Measurements from ENCODE around the gene EPN2.
A peak's percentile ranks its signal among the peaks of the same experiment; 100 is the strongest.

The EPN2 gene

GRCh38 chr17:19336938-19337711 is 100.0 kb downstream of the EPN2 start:
- no peak for DNase-seq (ENCODE audit: low read depth)
- Histone ChIP-seq H3K27me3 (replicated peaks; ENCODE audit: control insufficient read depth, insufficient read depth, low read length) (no peaks in the 10 kb centered on the region), H3K9ac (ENCODE audit: low read length) (peak overlapping the region; percentile 38), H3K4me3 (ENCODE audit: low read length) (no peak overlapping the region), H3K9me3 (ENCODE audit: control insufficient read depth, low read length) (no peaks in the 10 kb centered on the region), H3K36me3 (ENCODE audit: control insufficient read depth, insufficient read depth, low read length, severe bottlenecking) (peaks cover 19% of the 10 kb centered on the region), H3K4me1 (ENCODE audit: control insufficient read depth, insufficient read depth, low read length) (peaks cover 43% of the 10 kb centered on the region)

- Histone ChIP-seq H3K36me3 (ENCODE audit: control insufficient read depth, insufficient read depth, low read length, severe bottlenecking) (peaks cover 19% of the 10 kb centered on the region), H3K4me1 (ENCODE audit: control insufficient read depth, insufficient read depth, low read length) (peaks cover 47% of the 10 kb centered on the region), H3K9ac (ENCODE audit: low read length) (peak overlapping the region; percentile 53), H3K9me3 (ENCODE audit: control insufficient read depth, low read length) (no peaks in the 10 kb centered on the region), H3K27me3 (replicated peaks; ENCODE audit: control insufficient read depth, insufficient read depth, low read length) (no peaks in the 10 kb centered on the region), H3K4me3 (ENCODE audit: low read length) (no peak overlapping the region)
- DNase-seq (ENCODE audit: low read depth) = no peak
Observed at GRCh38 chr17:19337712-19338023, 100.5 kb downstream of the EPN2 start.

- peak overlapping the region; percentile 10 for H3K4me3 ChIP-seq (ENCODE audit: low read length)
- H3K9ac ChIP-seq (ENCODE audit: low read length) = peak overlapping the region; percentile 53
- H3K27me3 ChIP-seq (replicated peaks; ENCODE audit: control insufficient read depth, insufficient read depth, low read length) = no peaks in the 10 kb centered on the region
- no peaks in the 10 kb centered on the region for H3K9me3 ChIP-seq (ENCODE audit: control insufficient read depth, low read length)
- peaks cover 50% of the 10 kb centered on the region for H3K4me1 ChIP-seq (ENCODE audit: control insufficient read depth, insufficient read depth, low read length)
- peaks cover 19% of the 10 kb centered on the region for H3K36me3 ChIP-seq (ENCODE audit: control insufficient read depth, insufficient read depth, low read length, severe bottlenecking)
- peak; percentile 13 for DNase-seq (ENCODE audit: low read depth)
Observed at GRCh38 chr17:19338031-19338990, 101.1 kb downstream of the EPN2 start.

- H3K9me3 ChIP-seq (ENCODE audit: control insufficient read depth, low read length) = no peaks in the 10 kb centered on the region
- peaks cover 9% of the 10 kb centered on the region for H3K36me3 ChIP-seq (ENCODE audit: control insufficient read depth, insufficient read depth, low read length, severe bottlenecking)
- H3K9ac ChIP-seq (ENCODE audit: low read length) = peak overlapping the region; percentile 30
- H3K4me1 ChIP-seq (ENCODE audit: control insufficient read depth, insufficient read depth, low read length) = peaks cover 54% of the 10 kb centered on the region
- H3K27me3 ChIP-seq (replicated peaks; ENCODE audit: control insufficient read depth, insufficient read depth, low read length) = no peaks in the 10 kb centered on the region
- DNase-seq (ENCODE audit: low read depth) = peak; percentile 31
- no peak overlapping the region for H3K4me3 ChIP-seq (ENCODE audit: low read length)
Observed at GRCh38 chr17:19339341-19339815, 102.2 kb downstream of the EPN2 start.

- no peak for DNase-seq (ENCODE audit: low read depth)
- no peaks in the 10 kb centered on the region for H3K27me3 ChIP-seq (replicated peaks; ENCODE audit: control insufficient read depth, insufficient read depth, low read length)
- H3K9ac ChIP-seq (ENCODE audit: low read length) = no peak overlapping the region
- peaks cover 5% of the 10 kb centered on the region for H3K36me3 ChIP-seq (ENCODE audit: control insufficient read depth, insufficient read depth, low read length, severe bottlenecking)
- peaks cover 66% of the 10 kb centered on the region for H3K4me1 ChIP-seq (ENCODE audit: control insufficient read depth, insufficient read depth, low read length)
- no peaks in the 10 kb centered on the region for H3K9me3 ChIP-seq (ENCODE audit: control insufficient read depth, low read length)
- no peak overlapping the region for H3K4me3 ChIP-seq (ENCODE audit: low read length)
Observed at GRCh38 chr17:19341211-19341631, 104.1 kb downstream of the EPN2 start.

GRCh38 chr17:19341641-19342610 is 104.8 kb downstream of the EPN2 start:
- Histone ChIP-seq H3K4me3 (ENCODE audit: low read length) (no peak overlapping the region), H3K9ac (ENCODE audit: low read length) (no peak overlapping the region), H3K4me1 (ENCODE audit: control insufficient read depth, insufficient read depth, low read length) (peaks cover 68% of the 10 kb centered on the region), H3K36me3 (ENCODE audit: control insufficient read depth, insufficient read depth, low read length, severe bottlenecking) (no peaks in the 10 kb centered on the region), H3K27me3 (replicated peaks; ENCODE audit: control insufficient read depth, insufficient read depth, low read length) (no peaks in the 10 kb centered on the region), H3K9me3 (ENCODE audit: control insufficient read depth, low read length) (no peaks in the 10 kb centered on the region)
- DNase-seq (ENCODE audit: low read depth) = no peak

- no peaks in the 10 kb centered on the region for H3K36me3 ChIP-seq (ENCODE audit: control insufficient read depth, insufficient read depth, low read length, severe bottlenecking)
- H3K4me1 ChIP-seq (ENCODE audit: control insufficient read depth, insufficient read depth, low read length) = peaks cover 69% of the 10 kb centered on the region
- H3K4me3 ChIP-seq (ENCODE audit: low read length) = no peak overlapping the region
- no peak for DNase-seq (ENCODE audit: low read depth)
- H3K9ac ChIP-seq (ENCODE audit: low read length) = no peak overlapping the region
- H3K27me3 ChIP-seq (replicated peaks; ENCODE audit: control insufficient read depth, insufficient read depth, low read length) = no peaks in the 10 kb centered on the region
- no peaks in the 10 kb centered on the region for H3K9me3 ChIP-seq (ENCODE audit: control insufficient read depth, low read length)
Observed at GRCh38 chr17:19342611-19343255, 105.6 kb downstream of the EPN2 start.

GRCh38 chr17:19343256-19343630 is 106.1 kb downstream of the EPN2 start:
- H3K9ac ChIP-seq (ENCODE audit: low read length) = no peak overlapping the region
- no peak for DNase-seq (ENCODE audit: low read depth)
- no peaks in the 10 kb centered on the region for H3K9me3 ChIP-seq (ENCODE audit: control insufficient read depth, low read length)
- H3K4me1 ChIP-seq (ENCODE audit: control insufficient read depth, insufficient read depth, low read length) = peaks cover 67% of the 10 kb centered on the region
- H3K27me3 ChIP-seq (replicated peaks; ENCODE audit: control insufficient read depth, insufficient read depth, low read length) = no peaks in the 10 kb centered on the region
- H3K4me3 ChIP-seq (ENCODE audit: low read length) = no peak overlapping the region
- no peaks in the 10 kb centered on the region for H3K36me3 ChIP-seq (ENCODE audit: control insufficient read depth, insufficient read depth, low read length, severe bottlenecking)

- H3K4me1 ChIP-seq (ENCODE audit: control insufficient read depth, insufficient read depth, low read length) = peaks cover 63% of the 10 kb centered on the region
- no peak for DNase-seq (ENCODE audit: low read depth)
- H3K4me3 ChIP-seq (ENCODE audit: low read length) = no peak overlapping the region
Observed at GRCh38 chr17:19343671-19344151, 106.5 kb downstream of the EPN2 start.

GRCh38 chr17:19344311-19345066 is 107.3 kb downstream of the EPN2 start:
- peaks cover 55% of the 10 kb centered on the region for H3K4me1 ChIP-seq (ENCODE audit: control insufficient read depth, insufficient read depth, low read length)

More at GRCh38 chr17:19343671-19344151, 106.5 kb downstream of the EPN2 start:
- Histone ChIP-seq H3K27me3 (replicated peaks; ENCODE audit: control insufficient read depth, insufficient read depth, low read length) (no peaks in the 10 kb centered on the region), H3K9ac (ENCODE audit: low read length) (peak overlapping the region; percentile 19), H3K36me3 (ENCODE audit: control insufficient read depth, insufficient read depth, low read length, severe bottlenecking) (no peaks in the 10 kb centered on the region), H3K9me3 (ENCODE audit: control insufficient read depth, low read length) (no peaks in the 10 kb centered on the region)

More at GRCh38 chr17:19344311-19345066, 107.3 kb downstream of the EPN2 start:
- no peak overlapping the region for H3K4me3 ChIP-seq (ENCODE audit: low read length)
- DNase-seq (ENCODE audit: low read depth) = no peak
- H3K27me3 ChIP-seq (replicated peaks; ENCODE audit: control insufficient read depth, insufficient read depth, low read length) = no peaks in the 10 kb centered on the region
- no peaks in the 10 kb centered on the region for H3K36me3 ChIP-seq (ENCODE audit: control insufficient read depth, insufficient read depth, low read length, severe bottlenecking)
- no peaks in the 10 kb centered on the region for H3K9me3 ChIP-seq (ENCODE audit: control insufficient read depth, low read length)
- peak overlapping the region; percentile 19 for H3K9ac ChIP-seq (ENCODE audit: low read length)

All from adipocyte (in vitro differentiated cells).